HepG2 (cell line): ENCODE measurements around the gene ZFP1.

Source experiments
- CEBPB ChIP-seq: IDR thresholded peaks from 2 replicates; pipeline ENCODE4 v1.6.1; 2011; ENCODE audit warnings: low read depth, low read length, improper control_type of control experiment, borderline replicate concordance
- EZH2 ChIP-seq: conservative IDR thresholded peaks from 2 replicates; pipeline ENCODE4 v1.6.1; 2012; ENCODE audit warnings: mild to moderate bottlenecking, low read depth, low read length, moderate library complexity
- FOXP1 ChIP-seq, 2 experiments: fragments of 450-650 bp in 1 of 2; IDR thresholded peaks; 2 replicates each; pipeline ENCODE4 v1.6.1; 2017 to 2018; ENCODE audit warnings: antibody characterized with exemption in 1 of 2
- RAD21 ChIP-seq: fragments of 450-650 bp; formaldehyde crosslinking; IDR thresholded peaks from 2 replicates; pipeline ENCODE4 v1.5.0; 2020; ENCODE audit warnings: mild to moderate bottlenecking
- ZNF549 ChIP-seq: sonication (generic); formaldehyde crosslinking; IDR thresholded peaks from 2 replicates; pipeline ENCODE4 v1.5.0; 2020; ENCODE audit warnings: missing genetic modification reagents
- TF ChIP-seq, protein P1 (sequence below): sonication (generic); formaldehyde crosslinking; IDR thresholded peaks from 2 replicates; pipeline ENCODE4 v1.5.0; 2020; ENCODE audit warnings: mild to moderate bottlenecking, missing genetic modification reagents, moderate library complexity

GRCh38 chr16:75198135-75198600 is 49.8 kb downstream of the ZFP1 start:
- TF ChIP-seq EZH2 (no peak), ZNF549 (no peak), CEBPB (no peak), RAD21 (no peak), FOXP1 (IDR thresholded peaks at IDR 0.05) (no peak), FOXP1 (CRISPR knock-in tag; IDR thresholded peaks at IDR 0.05) (no peak)
- TF ChIP-seq, protein P1, sequence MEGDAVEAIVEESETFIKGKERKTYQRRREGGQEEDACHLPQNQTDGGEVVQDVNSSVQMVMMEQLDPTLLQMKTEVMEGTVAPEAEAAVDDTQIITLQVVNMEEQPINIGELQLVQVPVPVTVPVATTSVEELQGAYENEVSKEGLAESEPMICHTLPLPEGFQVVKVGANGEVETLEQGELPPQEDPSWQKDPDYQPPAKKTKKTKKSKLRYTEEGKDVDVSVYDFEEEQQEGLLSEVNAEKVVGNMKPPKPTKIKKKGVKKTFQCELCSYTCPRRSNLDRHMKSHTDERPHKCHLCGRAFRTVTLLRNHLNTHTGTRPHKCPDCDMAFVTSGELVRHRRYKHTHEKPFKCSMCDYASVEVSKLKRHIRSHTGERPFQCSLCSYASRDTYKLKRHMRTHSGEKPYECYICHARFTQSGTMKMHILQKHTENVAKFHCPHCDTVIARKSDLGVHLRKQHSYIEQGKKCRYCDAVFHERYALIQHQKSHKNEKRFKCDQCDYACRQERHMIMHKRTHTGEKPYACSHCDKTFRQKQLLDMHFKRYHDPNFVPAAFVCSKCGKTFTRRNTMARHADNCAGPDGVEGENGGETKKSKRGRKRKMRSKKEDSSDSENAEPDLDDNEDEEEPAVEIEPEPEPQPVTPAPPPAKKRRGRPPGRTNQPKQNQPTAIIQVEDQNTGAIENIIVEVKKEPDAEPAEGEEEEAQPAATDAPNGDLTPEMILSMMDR (CRISPR knock-in tag) = no peak
